HEK293 (cell line): ENCODE measurements around the gene STXBP5L.
"Not testable (repeated sequence)": the region's sequence is repeated elsewhere in the genome, so short reads cannot be mapped to it uniquely, and the experiment has no call there.

ENCODE experiments used
- CTCF ChIA-PET: fragments of 350-600 bp; formaldehyde crosslinking; extraction: SDS; loops from one replicate; lab custom pipeline; 2021; ENCODE audit warnings: antibody characterized with exemption; lab: Yijun Ruan, JAX
- POLR2A ChIA-PET: fragments of 300-600 bp; formaldehyde crosslinking; extraction: SDS; loops from one replicate; lab custom pipeline; 2020; ENCODE audit warnings: antibody characterized with exemption, inconsistent platforms; lab: Yijun Ruan, JAX
- H3K27ac ChIP-seq: fragments of 200-500 bp; sonication (Bioruptor generic); 2 replicates; pipeline ENCODE4 v1.5.1; 2014; ENCODE audit warnings: low read depth, low read length, control low read depth, inconsistent platforms; ENCODE audit errors: extremely low read depth
- H3K36me3 ChIP-seq, 2 experiments: fragments of 200-500 bp in 1 of 2; sonication (Bioruptor generic) in 1 of 2; 1 replicate in 1 of 2; 2 replicates in 1 of 2; pipeline ENCODE4 v1.5.1; 2014 to 2017; ENCODE audit warnings: inconsistent platforms in 2 of 2, low read length in 2 of 2; ENCODE audit not compliant: control insufficient read depth in 2 of 2, insufficient read depth in 1 of 2
- H3K4me1 ChIP-seq: fragments of 200-500 bp; sonication (Bioruptor generic); 2 replicates; pipeline ENCODE4 v1.5.1; 2014; ENCODE audit warnings: mild to moderate bottlenecking, low read length, inconsistent platforms; ENCODE audit not compliant: control insufficient read depth, insufficient read depth
- H3K4me3 ChIP-seq: 2 replicates; pipeline ENCODE4 v1.5.1; 2011; ENCODE audit warnings: low read depth, mild to moderate bottlenecking, control low read depth, low read length, moderate library complexity
- H3K9me3 ChIP-seq: fragments of 200-500 bp; sonication (Bioruptor generic); 2 replicates; pipeline ENCODE4 v1.5.1; 2014; ENCODE audit warnings: low read depth, low read length, inconsistent platforms; ENCODE audit not compliant: control insufficient read depth, insufficient read depth
- GLIS1 ChIP-seq: fragments of 450-650 bp; formaldehyde crosslinking; IDR thresholded peaks from 2 replicates; pipeline ENCODE4 v1.5.1; 2016; ENCODE audit warnings: missing biosample characterization, missing genetic modification characterization
- KLF1 ChIP-seq: fragments of 450-650 bp; formaldehyde crosslinking; IDR thresholded peaks from 2 replicates; pipeline ENCODE4 v1.5.1; 2016; ENCODE audit warnings: missing biosample characterization, missing genetic modification characterization
- KLF8 ChIP-seq: fragments of 450-650 bp; formaldehyde crosslinking; IDR thresholded peaks from 2 replicates; pipeline ENCODE4 v1.5.1; 2016; ENCODE audit warnings: missing biosample characterization, missing genetic modification characterization
- PATZ1 ChIP-seq: fragments of 450-650 bp; formaldehyde crosslinking; IDR thresholded peaks from 2 replicates; pipeline ENCODE4 v1.5.1; 2016; ENCODE audit warnings: missing biosample characterization, missing genetic modification characterization
- ZBTB21 ChIP-seq: fragments of 450-650 bp; formaldehyde crosslinking; IDR thresholded peaks from 2 replicates; pipeline ENCODE4 v1.5.1; 2017; ENCODE audit warnings: missing biosample characterization, missing genetic modification characterization
- ZFP41 ChIP-seq: fragments of 450-650 bp; formaldehyde crosslinking; IDR thresholded peaks from 2 replicates; pipeline ENCODE4 v1.5.1; 2016; ENCODE audit warnings: missing biosample characterization, missing genetic modification characterization, borderline replicate concordance
- ZNF23 ChIP-seq: fragments of 450-650 bp; formaldehyde crosslinking; IDR thresholded peaks from 2 replicates; pipeline ENCODE4 v1.5.1; 2016; ENCODE audit warnings: missing biosample characterization, missing genetic modification characterization, borderline replicate concordance
- ZNF335 ChIP-seq: fragments of 450-650 bp; formaldehyde crosslinking; conservative IDR thresholded peaks from 2 replicates; pipeline ENCODE4 v1.5.1; 2016; ENCODE audit warnings: missing biosample characterization, missing genetic modification characterization
- ZNF366 ChIP-seq: fragments of 450-650 bp; formaldehyde crosslinking; conservative IDR thresholded peaks from 2 replicates; pipeline ENCODE4 v1.5.1; 2016; ENCODE audit warnings: missing biosample characterization, missing genetic modification characterization
- ZNF473 ChIP-seq: fragments of 450-650 bp; formaldehyde crosslinking; IDR thresholded peaks from 2 replicates; pipeline ENCODE4 v1.5.1; 2017; ENCODE audit warnings: missing biosample characterization, missing genetic modification characterization
- ZNF501 ChIP-seq: fragments of 450-650 bp; formaldehyde crosslinking; IDR thresholded peaks from 2 replicates; pipeline ENCODE4 v1.5.1; 2016; ENCODE audit warnings: missing biosample characterization, missing genetic modification characterization
- ZNF629 ChIP-seq: fragments of 450-650 bp; formaldehyde crosslinking; IDR thresholded peaks from 2 replicates; pipeline ENCODE4 v1.5.1; 2017; ENCODE audit warnings: missing biosample characterization, missing genetic modification characterization
- TF ChIP-seq, protein P1 (sequence below): fragments of 450-650 bp; formaldehyde crosslinking; conservative IDR thresholded peaks from 2 replicates; pipeline ENCODE4 v1.5.1; 2016; ENCODE audit warnings: low read depth, missing biosample characterization, missing genetic modification characterization

Gene STXBP5L

DNA sequence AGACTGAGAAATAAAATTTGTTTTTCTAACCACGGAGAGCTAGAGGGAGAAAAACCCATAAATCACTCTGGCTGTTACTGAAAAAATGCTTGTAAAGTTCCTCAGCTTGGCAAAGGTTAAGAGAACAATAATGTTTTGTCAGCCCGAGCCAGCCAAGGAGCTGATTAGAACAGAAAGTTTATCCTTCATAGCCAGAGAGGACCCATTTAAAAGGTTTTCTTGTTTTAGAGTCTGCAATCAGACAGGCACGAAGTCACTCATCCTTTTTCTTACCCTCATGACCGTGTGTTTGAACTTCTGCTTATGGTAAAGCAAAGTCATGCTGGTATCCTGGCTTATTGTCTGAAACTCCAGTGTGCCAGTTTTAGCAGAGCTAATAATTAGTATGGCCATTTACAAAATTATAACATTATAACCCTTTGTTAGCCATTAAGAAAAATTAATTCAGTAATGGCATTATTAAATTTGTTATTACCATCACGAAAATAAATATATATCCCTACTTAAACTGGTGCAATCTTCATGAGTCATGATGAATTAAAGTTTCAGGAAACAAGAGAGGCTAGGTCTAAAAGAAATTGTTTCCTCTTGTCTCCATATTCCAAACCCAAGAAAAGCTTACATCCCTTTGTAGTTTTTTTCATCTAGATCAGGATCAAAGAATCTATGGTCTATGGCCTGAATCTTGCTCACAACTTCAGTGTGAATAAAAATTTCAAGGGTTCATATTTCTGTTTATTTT lies 13.5 kb upstream of the STXBP5L start (continued):
- no peak for TF ChIP-seq KLF8 (tag by site-specific recombination)
- no peak for TF ChIP-seq ZNF23
- no peak for TF ChIP-seq ZFP41
- peak; percentile 25; the same call in 1 of the 2 replicates for TF ChIP-seq GLIS1 (tag by site-specific recombination)
- TF ChIP-seq ZNF501 (tag by site-specific recombination), result no peak
- TF ChIP-seq KLF1 (tag by site-specific recombination), result no peak
- TF ChIP-seq, protein P1, sequence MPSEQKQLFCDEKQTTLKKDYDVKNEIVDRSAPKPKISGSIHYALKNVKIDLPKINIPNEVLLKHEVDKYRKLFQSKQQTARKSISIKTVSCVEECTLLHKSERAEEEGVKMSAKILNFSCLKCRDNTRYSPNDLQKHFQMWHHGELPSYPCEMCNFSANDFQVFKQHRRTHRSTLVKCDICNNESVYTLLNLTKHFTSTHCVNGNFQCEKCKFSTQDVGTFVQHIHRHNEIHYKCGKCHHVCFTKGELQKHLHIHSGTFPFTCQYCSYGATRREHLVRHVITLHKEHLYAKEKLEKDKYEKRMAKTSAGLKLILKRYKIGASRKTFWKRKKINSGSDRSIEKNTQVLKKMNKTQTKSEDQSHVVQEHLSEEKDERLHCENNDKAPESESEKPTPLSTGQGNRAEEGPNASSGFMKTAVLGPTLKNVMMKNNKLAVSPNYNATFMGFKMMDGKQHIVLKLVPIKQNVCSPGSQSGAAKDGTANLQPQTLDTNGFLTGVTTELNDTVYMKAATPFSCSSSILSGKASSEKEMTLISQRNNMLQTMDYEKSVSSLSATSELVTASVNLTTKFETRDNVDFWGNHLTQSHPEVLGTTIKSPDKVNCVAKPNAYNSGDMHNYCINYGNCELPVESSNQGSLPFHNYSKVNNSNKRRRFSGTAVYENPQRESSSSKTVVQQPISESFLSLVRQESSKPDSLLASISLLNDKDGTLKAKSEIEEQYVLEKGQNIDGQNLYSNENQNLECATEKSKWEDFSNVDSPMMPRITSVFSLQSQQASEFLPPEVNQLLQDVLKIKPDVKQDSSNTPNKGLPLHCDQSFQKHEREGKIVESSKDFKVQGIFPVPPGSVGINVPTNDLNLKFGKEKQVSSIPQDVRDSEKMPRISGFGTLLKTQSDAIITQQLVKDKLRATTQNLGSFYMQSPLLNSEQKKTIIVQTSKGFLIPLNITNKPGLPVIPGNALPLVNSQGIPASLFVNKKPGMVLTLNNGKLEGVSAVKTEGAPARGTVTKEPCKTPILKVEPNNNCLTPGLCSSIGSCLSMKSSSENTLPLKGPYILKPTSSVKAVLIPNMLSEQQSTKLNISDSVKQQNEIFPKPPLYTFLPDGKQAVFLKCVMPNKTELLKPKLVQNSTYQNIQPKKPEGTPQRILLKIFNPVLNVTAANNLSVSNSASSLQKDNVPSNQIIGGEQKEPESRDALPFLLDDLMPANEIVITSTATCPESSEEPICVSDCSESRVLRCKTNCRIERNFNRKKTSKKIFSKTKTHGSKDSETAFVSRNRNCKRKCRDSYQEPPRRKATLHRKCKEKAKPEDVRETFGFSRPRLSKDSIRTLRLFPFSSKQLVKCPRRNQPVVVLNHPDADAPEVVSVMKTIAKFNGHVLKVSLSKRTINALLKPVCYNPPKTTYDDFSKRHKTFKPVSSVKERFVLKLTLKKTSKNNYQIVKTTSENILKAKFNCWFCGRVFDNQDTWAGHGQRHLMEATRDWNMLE (tag by site-specific recombination), result no peak

DNA sequence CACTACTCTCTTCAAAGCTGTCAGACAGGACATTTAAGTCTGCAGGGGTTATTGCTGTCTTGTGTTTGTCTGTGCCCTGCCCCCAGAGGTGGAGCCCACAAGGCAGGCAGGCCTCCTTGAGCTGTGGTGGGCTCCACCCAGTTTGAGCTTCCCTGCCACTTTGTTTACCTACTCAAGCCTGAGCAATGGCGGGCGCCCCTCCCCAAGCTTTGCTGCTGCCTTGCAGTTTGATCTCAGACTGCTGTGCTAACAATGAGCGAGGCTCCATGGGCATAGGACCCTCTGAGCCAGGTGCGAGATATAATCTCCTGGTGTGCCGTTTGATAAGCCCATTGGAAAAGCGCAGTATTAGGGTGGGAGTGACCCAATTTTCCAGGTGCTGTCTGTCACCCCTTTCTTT lies 6.3 kb upstream of the STXBP5L start:
- POLR2A ChIA-PET, H3K4me1 ChIP-seq, H3K27ac ChIP-seq, H3K36me3 ChIP-seq, H3K9me3 ChIP-seq, CTCF ChIA-PET, H3K4me3 ChIP-seq: not testable (repeated sequence)

GRCh38 chr3:120903221-120903620 lies 4.8 kb upstream of the STXBP5L start:
- Histone ChIP-seq H3K9me3 (no peaks in the 10 kb centered on the region), H3K36me3 (no peaks in the 10 kb centered on the region), H3K27ac (no peak overlapping the region), H3K4me1 (no peaks in the 10 kb centered on the region), H3K4me3 (no peak overlapping the region)
- ChIA-PET CTCF (interaction anchor here (0.6 kb wide), 1 partner anchor 9 kb away, joined by 3 read pairs; no protein-coding TSS in a partner anchor), POLR2A (no interaction called here)
- TF ChIP-seq PATZ1 (tag by site-specific recombination) (peak; percentile 26; the same call in 1 of the 2 replicates), ZNF335 (tag by site-specific recombination) (peak; percentile 85), GLIS1 (tag by site-specific recombination) (no peak; the same call in 1 of the 2 replicates), ZNF366 (tag by site-specific recombination) (peak; percentile 37; the same call in 1 of the 2 replicates), ZNF629 (peak; percentile 48; the same call in 1 of the 2 replicates), ZBTB21 (0 out of 2 replicates have a peak, but pooled peaks have one; percentile 18), ZNF473 (tag by site-specific recombination) (no peak)
- TF ChIP-seq, all 188 proteins: peak for 5
